ENCODE measurements around the gene GBP5.
"Not testable (repeated sequence)": the region's sequence is repeated elsewhere in the genome, so short reads cannot be mapped to it uniquely, and the experiment has no call there.

The GBP5 gene, protein sequence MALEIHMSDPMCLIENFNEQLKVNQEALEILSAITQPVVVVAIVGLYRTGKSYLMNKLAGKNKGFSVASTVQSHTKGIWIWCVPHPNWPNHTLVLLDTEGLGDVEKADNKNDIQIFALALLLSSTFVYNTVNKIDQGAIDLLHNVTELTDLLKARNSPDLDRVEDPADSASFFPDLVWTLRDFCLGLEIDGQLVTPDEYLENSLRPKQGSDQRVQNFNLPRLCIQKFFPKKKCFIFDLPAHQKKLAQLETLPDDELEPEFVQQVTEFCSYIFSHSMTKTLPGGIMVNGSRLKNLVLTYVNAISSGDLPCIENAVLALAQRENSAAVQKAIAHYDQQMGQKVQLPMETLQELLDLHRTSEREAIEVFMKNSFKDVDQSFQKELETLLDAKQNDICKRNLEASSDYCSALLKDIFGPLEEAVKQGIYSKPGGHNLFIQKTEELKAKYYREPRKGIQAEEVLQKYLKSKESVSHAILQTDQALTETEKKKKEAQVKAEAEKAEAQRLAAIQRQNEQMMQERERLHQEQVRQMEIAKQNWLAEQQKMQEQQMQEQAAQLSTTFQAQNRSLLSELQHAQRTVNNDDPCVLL

GRCh38 chr1:89272269-89273041 lies at the start of gene GBP5:
TSS of gene GBP5 (minus strand) at chr1:89272860. CDS start at chr1:89269555, 3,305 bp downstream.
- H3K4me1 ChIP-seq (ENCODE audit: insufficient read depth, low read length); H3K36me3 ChIP-seq (ENCODE audit: insufficient read depth, low read length); H2AFZ ChIP-seq (ENCODE audit: low read depth, low read length); H3K4me3 ChIP-seq (ENCODE audit: low read length); H3K9me3 ChIP-seq (ENCODE audit: low read length); H3K27me3 ChIP-seq (ENCODE audit: insufficient read depth, low read length): not testable (repeated sequence)

- Histone ChIP-seq H3K9me3 (ENCODE audit: low read length) (no peaks in the 10 kb centered on the region), H3K4me1 (ENCODE audit: insufficient read depth, low read length) (no peaks in the 10 kb centered on the region), H3K27me3 (ENCODE audit: insufficient read depth, low read length) (no peaks in the 10 kb centered on the region), H3K4me3 (ENCODE audit: low read length) (no peak overlapping the region), H2AFZ (ENCODE audit: low read depth, low read length) (no peak overlapping the region), H3K36me3 (ENCODE audit: insufficient read depth, low read length) (no peaks in the 10 kb centered on the region)
Measured at GRCh38 chr1:89322402-89322801, 49.7 kb upstream of the GBP5 start.

- Histone ChIP-seq H3K36me3 (ENCODE audit: insufficient read depth, low read length) (no peaks in the 10 kb centered on the region), H3K4me1 (ENCODE audit: insufficient read depth, low read length) (no peaks in the 10 kb centered on the region), H2AFZ (ENCODE audit: low read depth, low read length) (no peak overlapping the region), H3K4me3 (ENCODE audit: low read length) (no peak overlapping the region), H3K9me3 (ENCODE audit: low read length) (no peaks in the 10 kb centered on the region), H3K27me3 (ENCODE audit: insufficient read depth, low read length) (no peaks in the 10 kb centered on the region)
Measured at GRCh38 chr1:89312572-89312971, 39.9 kb upstream of the GBP5 start.

DNA sequence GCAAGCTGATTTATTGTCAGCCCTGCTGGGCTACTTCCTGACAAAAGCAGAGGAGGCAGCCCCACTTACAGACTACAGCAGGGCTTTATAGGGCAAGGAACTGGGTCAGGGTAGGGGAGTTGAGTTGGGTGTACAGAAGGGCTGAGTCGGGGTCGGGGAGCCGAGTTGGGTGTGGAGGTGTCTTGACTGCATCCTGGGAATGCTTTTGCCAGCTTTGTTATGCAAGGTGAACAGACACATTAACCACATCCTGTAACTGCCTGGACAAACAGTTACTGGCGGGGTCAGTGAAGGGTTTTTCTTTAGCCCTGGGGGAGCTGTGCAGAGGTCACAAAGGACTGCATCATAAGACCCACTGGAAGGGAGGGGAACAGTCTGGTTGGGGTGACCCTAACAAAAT lies 39.1 kb upstream of the GBP5 start:
- Histone ChIP-seq H3K4me1 (ENCODE audit: insufficient read depth, low read length) (no peaks in the 10 kb centered on the region), H3K9me3 (ENCODE audit: low read length) (no peaks in the 10 kb centered on the region), H3K4me3 (ENCODE audit: low read length) (no peak overlapping the region), H3K27me3 (ENCODE audit: insufficient read depth, low read length) (no peaks in the 10 kb centered on the region), H2AFZ (ENCODE audit: low read depth, low read length) (no peak overlapping the region), H3K36me3 (ENCODE audit: insufficient read depth, low read length) (no peaks in the 10 kb centered on the region)

- no peak overlapping the region for H3K4me3 ChIP-seq (ENCODE audit: low read length)
- no peaks in the 10 kb centered on the region for H3K9me3 ChIP-seq (ENCODE audit: low read length)
- no peaks in the 10 kb centered on the region for H3K27me3 ChIP-seq (ENCODE audit: insufficient read depth, low read length)
- H3K36me3 ChIP-seq (ENCODE audit: insufficient read depth, low read length): no peaks in the 10 kb centered on the region
- H2AFZ ChIP-seq (ENCODE audit: low read depth, low read length): no peak overlapping the region
- H3K4me1 ChIP-seq (ENCODE audit: insufficient read depth, low read length): no peaks in the 10 kb centered on the region
Measured at GRCh38 chr1:89310976-89311375, 38.3 kb upstream of the GBP5 start.

DNA sequence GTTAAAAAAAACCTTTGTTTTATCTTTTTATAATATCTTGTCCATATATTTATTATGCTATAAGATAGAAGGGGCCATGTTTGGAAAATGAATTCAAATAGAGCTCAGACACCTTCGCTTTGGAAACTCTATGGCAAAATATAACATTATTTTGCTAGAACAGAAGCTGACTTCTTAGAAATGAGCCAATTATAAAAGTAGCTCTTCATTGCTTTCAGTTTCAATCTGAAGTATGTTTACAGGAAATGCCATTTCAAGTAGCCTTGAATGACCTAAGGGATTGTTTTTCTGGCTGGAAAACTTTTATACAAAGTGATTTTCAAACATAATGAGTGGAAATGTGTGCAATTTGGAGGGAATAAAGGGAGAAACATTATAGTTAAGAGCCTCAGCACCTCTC lies 37.8 kb upstream of the GBP5 start:
- H3K4me3 ChIP-seq (ENCODE audit: low read length): no peak overlapping the region
- no peak overlapping the region for H2AFZ ChIP-seq (ENCODE audit: low read depth, low read length)
- H3K27me3 ChIP-seq (ENCODE audit: insufficient read depth, low read length): no peaks in the 10 kb centered on the region
- no peaks in the 10 kb centered on the region for H3K9me3 ChIP-seq (ENCODE audit: low read length)
- H3K36me3 ChIP-seq (ENCODE audit: insufficient read depth, low read length): no peaks in the 10 kb centered on the region
- no peaks in the 10 kb centered on the region for H3K4me1 ChIP-seq (ENCODE audit: insufficient read depth, low read length)

- Histone ChIP-seq H3K4me3 (ENCODE audit: low read length) (no peak overlapping the region), H3K9me3 (ENCODE audit: low read length) (no peaks in the 10 kb centered on the region), H3K27me3 (ENCODE audit: insufficient read depth, low read length) (no peaks in the 10 kb centered on the region), H3K36me3 (ENCODE audit: insufficient read depth, low read length) (no peaks in the 10 kb centered on the region), H3K4me1 (ENCODE audit: insufficient read depth, low read length) (no peaks in the 10 kb centered on the region), H2AFZ (ENCODE audit: low read depth, low read length) (no peak overlapping the region)
Measured at GRCh38 chr1:89309828-89310227, 37.2 kb upstream of the GBP5 start.

GRCh38 chr1:89306273-89306672 lies 33.6 kb upstream of the GBP5 start:
- no peaks in the 10 kb centered on the region for H3K27me3 ChIP-seq (ENCODE audit: insufficient read depth, low read length)
- H3K9me3 ChIP-seq (ENCODE audit: low read length): no peaks in the 10 kb centered on the region
- H3K4me3 ChIP-seq (ENCODE audit: low read length): no peak overlapping the region
- no peaks in the 10 kb centered on the region for H3K4me1 ChIP-seq (ENCODE audit: insufficient read depth, low read length)
- no peak overlapping the region for H2AFZ ChIP-seq (ENCODE audit: low read depth, low read length)
- H3K36me3 ChIP-seq (ENCODE audit: insufficient read depth, low read length): no peaks in the 10 kb centered on the region

- no peaks in the 10 kb centered on the region for H3K36me3 ChIP-seq (ENCODE audit: insufficient read depth, low read length)
- H3K9me3 ChIP-seq (ENCODE audit: low read length): no peaks in the 10 kb centered on the region
- no peak overlapping the region for H3K4me3 ChIP-seq (ENCODE audit: low read length)
- H2AFZ ChIP-seq (ENCODE audit: low read depth, low read length): no peak overlapping the region
- H3K27me3 ChIP-seq (ENCODE audit: insufficient read depth, low read length): no peaks in the 10 kb centered on the region
- no peaks in the 10 kb centered on the region for H3K4me1 ChIP-seq (ENCODE audit: insufficient read depth, low read length)
Measured at GRCh38 chr1:89305493-89305892, 32.8 kb upstream of the GBP5 start.

DNA sequence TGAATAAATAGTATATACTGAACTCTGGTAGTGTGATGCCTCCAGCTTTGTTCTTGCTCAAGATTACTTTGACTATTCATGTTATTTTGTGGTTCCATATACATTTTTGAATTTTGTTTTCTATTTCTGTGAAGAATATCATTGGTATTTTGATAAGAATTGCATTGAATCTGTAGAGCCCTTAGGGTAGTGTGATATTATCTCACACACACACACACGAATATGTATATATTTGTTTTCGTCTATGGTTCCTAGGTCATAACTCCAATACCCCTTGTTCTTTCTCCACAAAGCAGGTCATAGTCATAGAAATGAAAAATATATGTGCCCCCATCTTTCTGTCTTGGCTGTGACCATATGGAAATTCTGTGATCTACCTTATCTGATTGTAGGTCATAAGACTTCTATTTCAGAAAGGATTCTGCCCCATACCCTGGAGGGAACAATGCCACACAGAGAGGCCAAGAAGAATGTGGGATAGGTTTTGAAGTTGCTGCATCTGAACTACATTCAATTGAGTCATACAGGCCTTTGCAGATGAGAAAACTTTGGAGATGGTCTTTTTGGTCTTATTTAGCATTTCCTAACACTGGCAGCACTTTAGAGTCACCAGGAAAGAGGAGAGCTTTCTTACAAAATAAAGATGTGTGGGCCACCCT lies 32.0 kb upstream of the GBP5 start:
- no peaks in the 10 kb centered on the region for H3K4me1 ChIP-seq (ENCODE audit: insufficient read depth, low read length)
- H3K27me3 ChIP-seq (ENCODE audit: insufficient read depth, low read length): no peaks in the 10 kb centered on the region
- no peak overlapping the region for H3K4me3 ChIP-seq (ENCODE audit: low read length)
- no peaks in the 10 kb centered on the region for H3K9me3 ChIP-seq (ENCODE audit: low read length)
- no peaks in the 10 kb centered on the region for H3K36me3 ChIP-seq (ENCODE audit: insufficient read depth, low read length)
- no peak overlapping the region for H2AFZ ChIP-seq (ENCODE audit: low read depth, low read length)

GRCh38 chr1:89302697-89303332 lies 30.2 kb upstream of the GBP5 start:
- Histone ChIP-seq H3K4me1 (ENCODE audit: insufficient read depth, low read length) (no peaks in the 10 kb centered on the region), H3K9me3 (ENCODE audit: low read length) (no peaks in the 10 kb centered on the region), H3K36me3 (ENCODE audit: insufficient read depth, low read length) (no peaks in the 10 kb centered on the region)

GRCh38 chr1:89299739-89300463 lies 27.2 kb upstream of the GBP5 start:
- not testable (repeated sequence) for H3K4me3 ChIP-seq (ENCODE audit: low read length); H3K36me3 ChIP-seq (ENCODE audit: insufficient read depth, low read length); H2AFZ ChIP-seq (ENCODE audit: low read depth, low read length); H3K4me1 ChIP-seq (ENCODE audit: insufficient read depth, low read length); H3K9me3 ChIP-seq (ENCODE audit: low read length); H3K27me3 ChIP-seq (ENCODE audit: insufficient read depth, low read length)

More at GRCh38 chr1:89302697-89303332, 30.2 kb upstream of the GBP5 start:
- Histone ChIP-seq H3K27me3 (ENCODE audit: insufficient read depth, low read length) (no peaks in the 10 kb centered on the region), H2AFZ (ENCODE audit: low read depth, low read length) (no peak overlapping the region), H3K4me3 (ENCODE audit: low read length) (no peak overlapping the region)

Data from neuron (in vitro differentiated cells).